Measurements from ENCODE around the gene SAMM50.

- TF ChIP-seq CTCF (conservative IDR thresholded peaks at IDR 0.05; ENCODE audit: low read length), result no peak
- no peak for TF ChIP-seq EZH2phosphoT487 (IDR thresholded peaks at IDR 0.05; ENCODE audit: borderline replicate concordance)
Measured at GRCh38 chr22:43910178-43910695, 45.0 kb upstream of the SAMM50 start.

Measured in Loucy (cell line).